Adrenal gland (tissue), 5 donors: ENCODE measurements around the gene NLK.

ENCODE experiments used
- CTCF ChIP-seq, 6 experiments: fragments of 450-650 bp in 4 of 6; fragments of 200-600 bp in 2 of 6; sonication (generic) in 1 of 6; IDR thresholded peaks; 1 replicate in 5 of 6; 2 replicates in 1 of 6; pipeline versions ENCODE4 v1.5.1 to v1.8.0; 2016 to 2021; ENCODE audit warnings: antibody characterized with exemption in 6 of 6, mild to moderate bottlenecking in 2 of 6, moderate library complexity in 1 of 6
- POLR2A ChIP-seq, 2 donors: fragments of 450-650 bp; IDR thresholded peaks; one replicate each; pipeline ENCODE4 v1.6.1; 2017; ENCODE audit warnings: antibody characterized with exemption in 2 of 2, mild to moderate bottlenecking in 2 of 2, moderate library complexity in 1 of 2
- donor health status: DM: no; HTN: no; CAD: no.

GRCh38 chr17:28201315-28201714 lies 158.8 kb downstream of the NLK start:
- TF ChIP-seq CTCF (IDR thresholded peaks at IDR 0.05) (no peak), POLR2A (IDR thresholded peaks at IDR 0.05) (no peak)
